HG03135 (cell line): ENCODE data around the gene HAPLN2.

Experiments
- ATAC-seq: cut with Tn5 transposase; IDR thresholded peaks from one replicate; pipeline ENCODE4 v1.9.1; 2021; ENCODE audit warnings: mild to moderate bottlenecking, moderate library complexity; ENCODE audit not compliant: unreplicated experiment

Gene HAPLN2

GRCh38 chr1:156643778-156644092 lies 24.5 kb downstream of the HAPLN2 start:
- ATAC-seq: peak; percentile 50

GRCh38 chr1:156644146-156644545 lies 24.9 kb downstream of the HAPLN2 start:
- ATAC-seq: no peak

- no peak for ATAC-seq
Measured at GRCh38 chr1:156644640-156645039, 25.4 kb downstream of the HAPLN2 start.

GRCh38 chr1:156645056-156645455 lies 25.8 kb downstream of the HAPLN2 start:
- ATAC-seq: no peak

- ATAC-seq: no peak
Measured at GRCh38 chr1:156645666-156646065, 26.5 kb downstream of the HAPLN2 start.

GRCh38 chr1:156646738-156647211 lies 27.6 kb downstream of the HAPLN2 start:
- ATAC-seq: no peak

- no peak for ATAC-seq
Measured at GRCh38 chr1:156647351-156647750, 28.1 kb downstream of the HAPLN2 start.

GRCh38 chr1:156648496-156648895 lies 29.3 kb downstream of the HAPLN2 start:
- no peak for ATAC-seq

GRCh38 chr1:156648951-156649350 lies 29.7 kb downstream of the HAPLN2 start:
- ATAC-seq: no peak

GRCh38 chr1:156652131-156652991 lies 33.1 kb downstream of the HAPLN2 start:
- no peak for ATAC-seq

GRCh38 chr1:156652992-156653355 lies 33.8 kb downstream of the HAPLN2 start:
- no peak for ATAC-seq

- ATAC-seq: no peak
Measured at GRCh38 chr1:156654700-156655099, 35.5 kb downstream of the HAPLN2 start.

- no peak for ATAC-seq
Measured at GRCh38 chr1:156655151-156655903, 36.1 kb downstream of the HAPLN2 start.

GRCh38 chr1:156655904-156656516 lies 36.8 kb downstream of the HAPLN2 start:
- no peak for ATAC-seq

- ATAC-seq: no peak
Measured at GRCh38 chr1:156656806-156657740, 37.9 kb downstream of the HAPLN2 start.

- no peak for ATAC-seq
Measured at GRCh38 chr1:156657741-156658319, 38.6 kb downstream of the HAPLN2 start.

- ATAC-seq: no peak
Measured at GRCh38 chr1:156658496-156658895, 39.3 kb downstream of the HAPLN2 start.

- no peak for ATAC-seq
Measured at GRCh38 chr1:156658945-156659574, 39.8 kb downstream of the HAPLN2 start.

GRCh38 chr1:156659661-156659987 lies 40.4 kb downstream of the HAPLN2 start:
- ATAC-seq: no peak
